NCI-H226 (cell line): ENCODE measurements around the gene CLDN5.

ENCODE experiments used
- DNase-seq: peaks from one replicate; pipeline ENCODE4 v3.0.0-alpha.2; 2015

Gene CLDN5

GRCh38 chr22:19501897-19502447 is 22.2 kb downstream of the CLDN5 start:
- DNase-seq: no peak

- no peak for DNase-seq
Observed at GRCh38 chr22:19499880-19500242, 24.3 kb downstream of the CLDN5 start.

DNA sequence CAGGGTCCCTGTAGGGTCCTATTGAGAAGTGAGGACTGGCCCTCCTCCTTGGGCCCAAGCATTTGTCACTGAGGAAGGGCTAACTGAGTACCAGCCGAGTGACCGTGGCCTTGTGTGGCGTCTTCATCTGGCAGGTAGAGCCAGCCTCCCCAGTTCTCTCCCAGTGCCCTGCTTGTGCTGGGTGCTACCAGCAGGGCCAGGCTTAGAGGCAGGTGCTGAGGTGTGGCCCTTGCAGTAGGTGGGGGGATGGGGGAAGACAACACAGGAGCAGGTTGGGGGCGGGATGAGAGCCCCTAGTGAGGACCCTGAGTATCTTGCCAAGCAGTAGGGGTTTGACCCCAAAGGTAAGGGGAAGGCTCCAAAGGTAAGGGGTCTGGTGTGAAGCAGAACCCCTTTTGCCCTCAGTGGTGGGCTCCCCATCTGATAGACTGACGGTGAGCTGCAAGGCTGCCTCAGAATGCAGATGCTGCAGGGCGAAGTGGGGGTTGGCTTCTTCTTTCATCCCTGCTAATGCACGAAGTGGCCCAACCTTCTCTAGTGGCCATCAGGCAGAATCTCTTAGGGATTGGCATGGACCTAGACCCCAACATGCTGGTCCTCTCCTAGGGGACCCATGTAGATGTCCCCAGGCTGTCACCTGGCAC is 24.9 kb downstream of the CLDN5 start:
- no peak for DNase-seq

DNA sequence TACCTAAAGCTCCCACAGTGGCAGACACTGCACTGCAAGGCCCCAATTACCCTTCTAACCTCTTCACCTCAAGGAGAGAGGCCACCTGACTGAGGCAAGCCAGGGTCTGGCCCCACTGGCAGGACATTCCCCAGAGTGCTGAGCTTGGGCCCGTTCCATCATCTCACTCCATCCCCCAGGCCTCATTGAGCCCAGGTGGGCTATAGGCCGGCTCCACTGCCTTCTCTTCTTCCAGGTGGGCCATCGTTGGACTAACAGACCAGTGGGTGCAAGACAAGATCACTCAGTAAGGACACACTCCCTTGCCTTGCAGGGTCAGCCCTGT is 25.4 kb downstream of the CLDN5 start:
- no peak for DNase-seq

DNA sequence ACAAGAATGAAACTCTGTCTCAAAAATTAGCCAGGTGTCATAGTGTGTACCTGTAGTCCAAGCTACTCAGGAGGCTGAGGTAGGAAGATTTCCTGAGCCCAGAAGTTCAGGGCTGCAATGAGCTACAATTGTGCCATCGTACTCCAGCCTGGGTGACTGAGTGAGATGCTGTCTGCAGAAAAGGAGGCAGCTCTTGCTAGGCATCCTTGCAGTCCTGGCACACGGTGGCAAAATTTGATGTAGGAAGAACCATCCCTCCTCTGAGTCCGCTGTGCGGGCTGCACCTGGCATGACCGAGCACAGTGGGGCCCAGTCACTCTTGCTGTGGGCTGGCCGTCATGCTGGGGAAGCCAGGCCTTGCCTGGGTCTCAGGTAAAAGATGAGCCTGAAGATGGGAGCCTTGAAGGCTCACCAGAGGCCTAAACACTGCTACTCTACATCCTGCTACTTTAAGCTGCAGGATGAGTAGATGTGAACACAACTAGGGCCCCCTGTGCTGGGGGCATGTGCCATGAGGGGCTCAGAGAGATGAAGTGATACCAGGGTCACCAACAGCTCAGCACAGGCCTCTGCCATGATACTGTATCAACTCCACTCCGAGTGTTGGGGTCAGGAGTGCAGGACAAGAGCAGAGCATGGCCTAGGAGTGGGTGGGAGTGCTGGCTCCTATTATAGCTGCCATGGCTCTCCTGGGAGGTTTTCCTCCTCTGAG is 25.9 kb downstream of the CLDN5 start:
- no peak for DNase-seq

GRCh38 chr22:19497245-19497644 is 27.0 kb downstream of the CLDN5 start:
- DNase-seq: no peak

DNA sequence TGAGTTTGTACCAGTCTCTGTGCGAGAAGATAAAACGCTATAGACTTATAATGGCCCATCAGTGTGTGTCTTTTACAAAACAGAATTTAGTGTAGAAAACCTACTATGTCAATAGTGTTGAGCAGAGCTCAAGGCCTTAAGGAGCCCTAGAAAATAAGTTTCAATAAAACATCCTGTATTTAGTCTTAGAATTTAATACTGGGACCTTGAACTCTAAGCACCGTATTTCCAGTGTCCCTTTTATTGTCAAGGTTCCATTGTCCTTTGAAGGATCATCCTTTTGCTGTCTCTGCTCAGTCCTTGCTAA is 27.9 kb downstream of the CLDN5 start:
- no peak for DNase-seq

DNA sequence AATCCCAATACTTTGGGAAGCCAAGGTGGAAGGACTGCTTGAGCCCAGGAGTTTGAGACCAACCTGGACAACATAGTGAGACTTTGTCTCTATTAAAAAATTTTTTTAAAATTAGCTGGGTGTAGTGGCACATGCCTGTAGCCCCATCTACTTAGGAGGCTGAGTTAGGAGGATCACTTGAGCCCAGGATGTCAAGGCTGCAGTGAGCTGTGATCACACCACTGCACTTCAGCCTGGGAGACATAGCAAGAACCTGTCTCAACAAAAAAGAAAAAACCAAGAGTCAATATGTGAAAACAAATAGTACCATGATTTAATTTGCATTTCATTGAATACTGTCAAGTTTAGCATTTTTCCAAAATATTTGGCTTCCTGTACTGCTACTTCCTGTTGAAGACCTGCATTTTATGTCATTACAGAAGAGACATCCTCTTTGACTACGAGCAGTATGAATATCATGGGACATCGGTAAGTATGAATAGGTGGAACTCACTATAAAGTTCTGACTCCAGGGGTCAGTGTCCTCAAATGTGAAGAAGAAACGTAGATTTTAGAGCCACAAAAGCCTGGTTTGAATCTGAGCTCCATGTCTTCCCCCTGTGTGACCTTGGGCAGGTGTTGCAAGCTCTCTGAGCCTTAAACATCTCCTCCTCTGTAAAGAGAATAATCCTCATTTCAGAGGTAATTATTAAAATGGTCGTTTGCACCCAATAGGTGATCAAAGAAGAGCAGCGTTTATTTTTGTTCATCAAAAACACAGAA is 28.5 kb downstream of the CLDN5 start:
- no peak for DNase-seq

DNA sequence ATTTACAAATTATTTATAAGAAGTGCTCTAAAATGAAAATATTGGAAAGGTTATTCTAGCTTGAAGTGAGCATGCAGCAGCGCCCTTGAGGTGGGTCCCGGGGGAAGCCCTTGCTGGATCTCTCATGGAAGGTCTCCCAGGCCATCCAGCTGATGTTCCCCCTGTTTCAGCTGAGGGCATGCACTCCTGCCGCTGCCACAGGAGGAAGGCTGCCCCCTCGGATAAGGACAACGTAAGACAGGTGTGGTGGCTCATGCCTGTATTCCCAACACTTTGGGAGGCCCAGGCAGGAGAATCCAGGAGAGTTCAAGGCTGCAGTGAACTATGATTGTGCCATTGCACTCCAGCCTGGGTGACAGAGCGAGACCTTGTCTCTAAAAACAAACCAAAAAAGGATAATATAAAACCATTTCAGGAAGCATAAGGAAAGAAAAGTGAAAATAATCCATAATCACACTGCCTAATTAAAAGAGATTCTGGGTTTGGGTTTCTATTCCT is 29.5 kb downstream of the CLDN5 start:
- DNase-seq: no peak

- no peak for DNase-seq
Observed at GRCh38 chr22:19494001-19494560, 30.1 kb downstream of the CLDN5 start.

DNA sequence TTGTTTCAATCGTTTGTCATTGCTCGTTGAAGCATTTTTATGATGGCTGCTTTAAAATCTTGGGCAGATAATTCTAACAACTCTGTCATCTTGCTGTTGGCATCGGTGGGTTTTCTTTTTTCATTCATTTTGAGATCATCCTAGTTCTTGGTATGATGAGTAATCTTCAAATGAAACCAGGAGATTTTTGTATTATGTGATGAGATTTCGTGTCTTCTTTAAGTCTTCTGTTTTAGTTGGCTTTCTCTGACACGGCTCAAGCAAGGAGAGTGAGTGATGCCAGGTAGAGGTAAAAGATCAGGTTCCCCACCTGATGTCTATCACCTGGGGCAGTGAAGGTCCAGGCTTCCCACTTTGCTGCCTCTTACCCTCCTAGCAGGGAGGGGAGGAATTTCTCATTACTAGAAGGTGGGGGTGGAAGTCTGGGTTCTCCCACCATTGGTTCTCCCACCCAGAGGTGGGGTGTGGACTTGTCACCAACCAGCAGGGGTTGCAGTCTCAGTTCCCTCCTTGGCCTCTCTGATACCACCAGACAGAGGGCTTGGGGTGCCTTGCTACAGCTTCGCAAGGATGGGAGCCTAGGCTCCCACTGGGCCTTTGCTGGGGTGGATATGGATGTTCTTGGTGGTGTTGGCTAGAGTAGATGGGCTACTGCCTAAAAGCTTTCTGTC is 31.6 kb downstream of the CLDN5 start:
- no peak for DNase-seq

- no peak for DNase-seq
Observed at GRCh38 chr22:19490628-19491230, 33.5 kb downstream of the CLDN5 start.

DNA sequence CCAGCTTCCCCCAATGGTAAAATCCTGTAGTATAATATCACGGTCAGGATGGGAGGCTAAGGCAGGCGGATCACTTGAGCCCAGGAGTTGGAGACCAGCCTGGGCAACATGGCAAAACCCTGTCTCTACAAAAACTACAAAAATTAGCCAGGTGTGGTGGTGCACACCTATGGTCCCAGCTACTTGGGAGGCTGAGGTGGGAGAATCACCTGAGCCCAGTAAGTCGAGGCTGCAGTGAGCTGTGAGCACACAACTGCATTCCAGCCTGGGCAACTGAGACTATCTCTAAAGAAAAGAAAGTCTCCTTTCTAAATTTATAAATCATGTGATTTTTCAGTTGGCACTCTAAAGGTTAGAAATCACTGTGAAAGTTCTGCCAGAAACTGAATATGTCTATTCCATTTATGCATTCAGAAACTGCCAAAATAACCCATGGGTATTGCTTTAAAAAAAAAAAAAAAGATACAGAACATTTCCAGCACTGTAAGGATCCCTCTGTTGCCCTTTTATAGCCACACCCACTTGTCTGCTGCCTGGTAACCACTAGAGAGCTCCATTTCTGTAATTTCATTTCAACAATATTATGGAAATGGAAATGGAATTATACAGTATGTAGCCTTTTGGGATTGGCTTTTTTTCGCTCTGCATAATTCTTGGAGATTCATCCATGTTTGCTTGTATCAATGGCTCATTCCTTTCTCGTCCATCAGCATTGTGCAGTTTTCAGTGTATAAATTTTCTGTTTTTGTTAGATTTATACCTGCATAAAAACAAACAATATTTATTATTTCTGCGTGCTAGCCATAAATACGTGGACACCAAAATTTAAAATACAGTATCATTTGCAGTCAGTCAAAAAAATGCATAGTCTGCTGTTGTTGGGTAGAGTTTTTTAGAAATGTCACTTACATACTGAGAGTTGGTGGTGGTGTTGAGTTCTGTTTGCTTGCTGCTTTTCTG is 35.0 kb downstream of the CLDN5 start:
- DNase-seq: no peak

GRCh38 chr22:19488285-19488684 is 35.9 kb downstream of the CLDN5 start:
- DNase-seq: no peak

- no peak for DNase-seq
Observed at GRCh38 chr22:19483481-19484244, 40.5 kb downstream of the CLDN5 start.

DNA sequence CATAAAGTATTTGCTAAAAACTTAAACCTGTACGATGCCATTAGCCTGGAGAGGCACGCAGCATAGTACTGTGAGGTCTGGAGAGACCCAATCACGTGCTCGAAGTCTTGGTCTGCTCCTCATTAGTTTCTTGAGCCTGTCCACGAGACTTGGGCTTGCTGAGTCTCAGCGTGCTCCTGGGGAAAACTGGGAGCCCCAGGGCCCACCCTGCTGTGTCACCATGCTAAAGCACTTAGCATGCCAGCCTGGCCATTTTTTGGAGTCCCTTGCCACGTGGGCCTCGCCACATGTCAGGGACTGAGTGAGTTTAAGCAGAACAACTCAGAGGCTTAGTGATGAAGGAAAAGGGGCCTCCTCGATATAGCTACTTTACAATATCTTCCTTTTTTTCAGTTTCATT is 41.9 kb downstream of the CLDN5 start:
- no peak for DNase-seq

DNA sequence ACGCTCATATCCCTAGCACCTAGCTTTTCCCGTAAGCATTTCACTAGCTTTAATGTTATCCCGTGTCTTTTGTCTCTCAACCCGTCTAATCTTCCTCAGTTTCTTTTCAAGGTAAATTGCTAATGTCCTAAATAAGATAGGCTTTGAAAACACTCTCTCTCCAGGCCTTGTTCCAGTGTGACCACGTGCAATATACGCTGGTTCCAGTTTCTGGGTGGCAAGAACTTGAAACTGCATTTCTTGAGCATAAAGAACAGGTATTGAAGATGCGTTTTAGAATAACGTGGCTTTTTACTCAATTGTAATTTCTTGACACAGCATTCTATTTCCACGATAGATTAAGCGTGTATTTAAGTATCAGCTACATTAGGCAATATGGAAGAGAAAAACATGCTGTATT is 43.4 kb downstream of the CLDN5 start:
- no peak for DNase-seq

DNA sequence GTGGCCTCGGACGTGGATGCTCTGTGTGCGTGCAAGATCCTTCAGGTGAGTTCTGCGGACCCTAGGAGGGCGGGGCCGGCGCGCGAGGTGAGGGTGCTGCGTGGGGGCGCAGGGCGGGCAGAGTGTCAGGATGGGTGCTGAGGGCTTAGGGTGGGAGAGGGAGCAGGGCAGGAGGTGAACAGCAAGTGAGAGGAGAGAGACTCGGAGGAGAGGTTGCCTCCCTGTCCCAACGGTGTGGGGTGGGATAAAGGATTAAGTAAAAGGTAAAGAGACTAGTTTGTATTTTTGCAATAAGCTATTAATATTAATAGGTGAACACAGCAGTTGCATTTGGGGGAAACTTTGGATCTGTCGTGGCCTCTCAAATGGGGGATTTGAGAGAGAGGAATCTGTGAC is 44.0 kb downstream of the CLDN5 start:
- no peak for DNase-seq

GRCh38 chr22:19479355-19480172 is 44.6 kb downstream of the CLDN5 start, which contains the start of gene CDC45:
CDC45 (plus strand) TSS chr22:19479920; CDS start chr22:19479969, 49 bp downstream.
- peak; percentile 93 for DNase-seq
